ENCODE data around the gene STAP2. TPM values are rescaled to one million over a fixed set of nuclear protein-coding genes. Genes with fewer than 3 reads are reported as not detected.
A peak's percentile ranks its signal among the peaks of the same experiment; 100 is the strongest.

STAP2 gene
- total and polyA plus RNA-seq, 9 of the 15 experiments (the other 6 are each of a cell fraction or from before 2014, with no cell fraction given), result 1.2 to 9.8 (median 4.5) TPM

GRCh38 chr19:4297901-4298809 is 40.5 kb downstream of the STAP2 start:
- DNase-seq (ENCODE audit: extremely low read depth in 1 of 4, low spot score in 3 of 4), result no peak
- peak; percentile 38; the same call in 1 of the 2 replicates for TF ChIP-seq NFIC (IDR thresholded peaks at IDR 0.05)
- TF ChIP-seq PPARD (CRISPR knock-in tag; IDR thresholded peaks at IDR 0.05), result no peak
- no peak for TF ChIP-seq ZNF121 (CRISPR knock-in tag; conservative IDR thresholded peaks at IDR 0.05)
- no peak for TF ChIP-seq WHSC1 (IDR thresholded peaks at IDR 0.05; ENCODE audit: low read length)
- no peak for TF ChIP-seq HDAC3 (IDR thresholded peaks at IDR 0.05; ENCODE audit: borderline replicate concordance, partially characterized antibody)
- TF ChIP-seq CHD1 (IDR thresholded peaks at IDR 0.05; ENCODE audit: low read length), result no peak
- TF ChIP-seq ZKSCAN3 (CRISPR knock-in tag; IDR thresholded peaks at IDR 0.05), result no peak
- peak in 1 of 2 experiments; percentile 46; a peak in 1 of 4 replicates for TF ChIP-seq RCOR1 (IDR thresholded peaks at IDR 0.05; ENCODE audit: borderline replicate concordance in 1 of 2, low read depth in 2 of 2, low read length in 2 of 2)
- TF ChIP-seq CTCF (IDR thresholded peaks at IDR 0.05 in 2 of 3, conservative IDR thresholded peaks at IDR 0.05 in 1 of 3; ENCODE audit: insufficient read depth in 2 of 3, low read depth in 1 of 3, low read length in 3 of 3), result peak in 2 of 3 experiments; percentile 19 to 41; a peak in 2 of 6 replicates
- TF ChIP-seq CBFA2T2 (conservative IDR thresholded peaks at IDR 0.05), result no peak
- no peak for TF ChIP-seq LEF1 (IDR thresholded peaks at IDR 0.05)
- TF ChIP-seq CREB1 (IDR thresholded peaks at IDR 0.05), result no peak
- TF ChIP-seq CREB1 (CRISPR knock-in tag; IDR thresholded peaks at IDR 0.05), result no peak
- TF ChIP-seq NR3C1 (CRISPR knock-in tag; IDR thresholded peaks at IDR 0.05), result no peak
- no peak for TF ChIP-seq TAF1 (IDR thresholded peaks at IDR 0.05; ENCODE audit: control insufficient read depth, extremely low read depth, insufficient read depth, low read length, severe bottlenecking)
- TF ChIP-seq CC2D1A (IDR thresholded peaks at IDR 0.05), result no peak
- TF ChIP-seq ZNF280B (CRISPR knock-in tag; IDR thresholded peaks at IDR 0.05), result no peak
- no peak for TF ChIP-seq MEF2D (tag; conservative IDR thresholded peaks at IDR 0.05; ENCODE audit: low read depth)
- TF ChIP-seq MCM3 (IDR thresholded peaks at IDR 0.05), result no peak
- TF ChIP-seq RAD21 (CRISPR knock-in tag; conservative IDR thresholded peaks at IDR 0.05 in 1 of 2, IDR thresholded peaks at IDR 0.05 in 1 of 2), result 0 out of 4 replicates have a peak, but pooled peaks of 1 of the 2 experiments have one; percentile 4

More at GRCh38 chr19:4297901-4298809, 40.5 kb downstream of the STAP2 start:
- no TSS peak for BruUV-seq (replicated peaks)
- no peak overlapping the region for H3K4me3 ChIP-seq
- CTCF ChIA-PET (ENCODE audit: low intra/inter-chr PET ratio), result no interaction called here
- no peak overlapping the region for H2AFZ ChIP-seq (ENCODE audit: low read depth, low read length)
- no peak for FAIRE-seq
- peak; percentile 74 for ATAC-seq
- POLR2A ChIA-PET, result interaction anchor here (1.0 kb wide), 1 partner anchor 20 kb away, joined by 3 read pairs; no protein-coding TSS in a partner anchor
- intact Hi-C loops (cut with micrococcal nuclease) (no loop called here), in situ Hi-C loops (cut with MboI) (no loop called here)
- H4K20me1 ChIP-seq (replicated peaks; ENCODE audit: control insufficient read depth, insufficient read depth, low read length), result no peaks in the 10 kb centered on the region
- no peak overlapping the region for H3K27ac ChIP-seq (ENCODE audit: extremely low read depth, low read depth, low read length)
- 53% methylated on average over 27 of the region's 27 CpGs for WGBS (ENCODE audit: insufficient coverage, low coverage, missing lambda C conversion rate)
- no peaks in the 10 kb centered on the region for H3K79me2 ChIP-seq (ENCODE audit: control insufficient read depth, insufficient read depth, low read length)
- H3K4me2 ChIP-seq (ENCODE audit: insufficient read depth, low read length), result no peak overlapping the region
- peaks cover 3 to 8% of the 10 kb centered on the region in 2 experiments; a peak in 2 of 5 replicates for H3K27me3 ChIP-seq (ENCODE audit: control insufficient read depth in 2 of 2, insufficient read depth in 2 of 2, low read length in 2 of 2)
- no peaks in the 10 kb centered on the region for H3K9me1 ChIP-seq (ENCODE audit: control insufficient read depth, insufficient read depth, low read length)
- H3K4me1 ChIP-seq (replicated peaks in 1 of 2; ENCODE audit: control insufficient read depth in 2 of 2, insufficient read depth in 2 of 2, low read length in 2 of 2), result peaks cover 0 to 20% of the 10 kb centered on the region in 2 experiments; a peak in 3 of 5 replicates
- H3K36me3 ChIP-seq (ENCODE audit: control insufficient read depth, insufficient read depth, low read length), result no peaks in the 10 kb centered on the region
- no peaks in the 10 kb centered on the region for H3K9me3 ChIP-seq (replicated peaks; ENCODE audit: control insufficient read depth, insufficient read depth, low read depth, low read length)
- H3K9ac ChIP-seq (ENCODE audit: insufficient read depth in 1 of 2, low read depth in 2 of 2, low read length in 2 of 2), result peak overlapping the region in 1 of 2 experiments; percentile 14; a peak in 1 of 4 replicates
